ENCODE results near the gene KRTAP4-5.
"Not testable (repeated sequence)": the region's sequence is repeated elsewhere in the genome, so short reads cannot be mapped to it uniquely, and the experiment has no call there.

KRTAP4-5 gene

GRCh38 chr17:41103896-41104295 lies 45.7 kb downstream of the KRTAP4-5 start:
- Histone ChIP-seq H3K27ac (replicated peaks) (no peak overlapping the region), H3K4me3 (replicated peaks; ENCODE audit: insufficient read depth, low read length) (no peak overlapping the region), H3K27me3 (ENCODE audit: insufficient read depth, poor library complexity, severe bottlenecking) (no peaks in the 10 kb centered on the region)
- no peak for TF ChIP-seq GABPA (IDR thresholded peaks at IDR 0.05; ENCODE audit: low read depth)
- TF ChIP-seq REST (IDR thresholded peaks at IDR 0.05; ENCODE audit: insufficient replicate concordance, low read depth) = no peak
- no peak for TF ChIP-seq POLR2AphosphoS5 (IDR thresholded peaks at IDR 0.05; ENCODE audit: low read depth)
- TF ChIP-seq CTCF (IDR thresholded peaks at IDR 0.05; ENCODE audit: insufficient read depth, low read length) = no peak
- no peak for TF ChIP-seq SPI1 (IDR thresholded peaks at IDR 0.05; ENCODE audit: borderline replicate concordance, low read depth)
- DNase-seq (ENCODE audit: low read depth in 1 of 2, low spot score in 1 of 2) = no peak

GRCh38 chr17:41101586-41102259 lies 47.9 kb downstream of the KRTAP4-5 start, which contains the start of gene KRTAP4-16:
Gene KRTAP4-16 (minus strand): TSS chr17:41102209. CDS start chr17:41102209, 0 bp downstream.
- no peaks in the 10 kb centered on the region for H3K27me3 ChIP-seq (ENCODE audit: insufficient read depth, poor library complexity, severe bottlenecking)
- no peak within 1 kb of the TSS for H3K4me3 ChIP-seq (replicated peaks; ENCODE audit: insufficient read depth, low read length)
- no peak for TF ChIP-seq CTCF (IDR thresholded peaks at IDR 0.05; ENCODE audit: insufficient read depth, low read length)
- no peak for TF ChIP-seq REST (IDR thresholded peaks at IDR 0.05; ENCODE audit: insufficient replicate concordance, low read depth)
- no peak for TF ChIP-seq SPI1 (IDR thresholded peaks at IDR 0.05; ENCODE audit: borderline replicate concordance, low read depth)
- TF ChIP-seq POLR2AphosphoS5 (IDR thresholded peaks at IDR 0.05; ENCODE audit: low read depth) = no peak
- no peak for TF ChIP-seq GABPA (IDR thresholded peaks at IDR 0.05; ENCODE audit: low read depth)
- H3K27ac ChIP-seq (replicated peaks) = no peak within 1 kb of the TSS
- DNase-seq (ENCODE audit: low read depth in 1 of 2, low spot score in 1 of 2) = no peak

- not testable (repeated sequence) for DNase-seq (ENCODE audit: low read depth in 1 of 2, low spot score in 1 of 2); H3K27ac ChIP-seq (replicated peaks); H3K4me3 ChIP-seq (replicated peaks; ENCODE audit: insufficient read depth, low read length); H3K27me3 ChIP-seq (ENCODE audit: insufficient read depth, poor library complexity, severe bottlenecking)
Observed at GRCh38 chr17:41099682-41100480, 49.7 kb downstream of the KRTAP4-5 start.
